ENCODE measurements around the gene FAM20C. TPM values are rescaled to one million over a fixed set of nuclear protein-coding genes. Genes with fewer than 3 reads are reported as not detected.

The FAM20C gene
- total RNA-seq, 1 donor from 2014 or later = 32.9 TPM

GRCh38 chr7:207418-208129, 15.2 kb downstream of the FAM20C start:
- DNase-seq (ENCODE audit: low spot score, unreplicated experiment) = no peak
- H3K27me3 Mint-ChIP-seq = no peaks in the 10 kb centered on the region
- no peak overlapping the region for H3K27ac Mint-ChIP-seq
- peaks cover 25% of the 10 kb centered on the region for H3K36me3 Mint-ChIP-seq (ENCODE audit: insufficient read depth)
- TF ChIP-seq CTCF (IDR thresholded peaks at IDR 0.05; ENCODE audit: unreplicated experiment) = peak; percentile 47
- no peaks in the 10 kb centered on the region for H3K4me1 Mint-ChIP-seq (ENCODE audit: low read depth)
- H3K9me3 Mint-ChIP-seq (ENCODE audit: low read depth) = no peaks in the 10 kb centered on the region
- no peak overlapping the region for H3K4me3 Mint-ChIP-seq (ENCODE audit: low read depth)

- Mint-ChIP-seq H3K27me3 (no peaks in the 10 kb centered on the region), H3K27ac (no peak overlapping the region), H3K4me3 (ENCODE audit: low read depth) (no peak overlapping the region), H3K4me1 (ENCODE audit: low read depth) (no peaks in the 10 kb centered on the region), H3K36me3 (ENCODE audit: insufficient read depth) (peaks cover 27% of the 10 kb centered on the region), H3K9me3 (ENCODE audit: low read depth) (no peaks in the 10 kb centered on the region)
- DNase-seq (ENCODE audit: low spot score, unreplicated experiment) = no peak
- no peak for TF ChIP-seq CTCF (IDR thresholded peaks at IDR 0.05; ENCODE audit: unreplicated experiment)
Measured at GRCh38 chr7:208130-208673, 15.8 kb downstream of the FAM20C start.

- no peak for TF ChIP-seq CTCF (IDR thresholded peaks at IDR 0.05; ENCODE audit: unreplicated experiment)
- H3K4me1 Mint-ChIP-seq (ENCODE audit: low read depth) = no peaks in the 10 kb centered on the region
- no peaks in the 10 kb centered on the region for H3K27me3 Mint-ChIP-seq
- peaks cover 26% of the 10 kb centered on the region for H3K36me3 Mint-ChIP-seq (ENCODE audit: insufficient read depth)
- H3K4me3 Mint-ChIP-seq (ENCODE audit: low read depth) = no peak overlapping the region
- no peaks in the 10 kb centered on the region for H3K9me3 Mint-ChIP-seq (ENCODE audit: low read depth)
- DNase-seq (ENCODE audit: low spot score, unreplicated experiment) = no peak
- H3K27ac Mint-ChIP-seq = no peak overlapping the region
Measured at GRCh38 chr7:208816-209215, 16.4 kb downstream of the FAM20C start.

GRCh38 chr7:209416-209815, 17.0 kb downstream of the FAM20C start:
- Mint-ChIP-seq H3K27me3 (no peaks in the 10 kb centered on the region), H3K9me3 (ENCODE audit: low read depth) (no peaks in the 10 kb centered on the region)

GRCh38 chr7:209906-210305, 17.5 kb downstream of the FAM20C start:
- Mint-ChIP-seq H3K4me3 (ENCODE audit: low read depth) (no peak overlapping the region), H3K27ac (no peak overlapping the region), H3K36me3 (ENCODE audit: insufficient read depth) (peaks cover 24% of the 10 kb centered on the region), H3K27me3 (no peaks in the 10 kb centered on the region), H3K4me1 (ENCODE audit: low read depth) (peaks cover under 1% of the 10 kb centered on the region), H3K9me3 (ENCODE audit: low read depth) (no peaks in the 10 kb centered on the region)
- no peak for TF ChIP-seq CTCF (IDR thresholded peaks at IDR 0.05; ENCODE audit: unreplicated experiment)
- DNase-seq (ENCODE audit: low spot score, unreplicated experiment) = no peak

More at GRCh38 chr7:209416-209815, 17.0 kb downstream of the FAM20C start:
- TF ChIP-seq CTCF (IDR thresholded peaks at IDR 0.05; ENCODE audit: unreplicated experiment) = no peak
- DNase-seq (ENCODE audit: low spot score, unreplicated experiment) = no peak
- Mint-ChIP-seq H3K27ac (no peak overlapping the region), H3K4me3 (ENCODE audit: low read depth) (no peak overlapping the region), H3K36me3 (ENCODE audit: insufficient read depth) (peaks cover 24% of the 10 kb centered on the region), H3K4me1 (ENCODE audit: low read depth) (no peaks in the 10 kb centered on the region)

Measured in progenitor cell of endocrine pancreas (in vitro differentiated cells).